ENCODE results near the gene PTPRE.

- TF ChIP-seq CTCF (IDR thresholded peaks at IDR 0.05): no peak
- TF ChIP-seq POLR2A (IDR thresholded peaks at IDR 0.05): no peak
These were observed 24.5 kb upstream of the PTPRE start for GRCh38 chr10:127882391-127882790.
